K562 (cell line): ENCODE data around the gene MC3R. TPM values are rescaled to one million over a fixed set of nuclear protein-coding genes. Genes with fewer than 3 reads are reported as not detected.
A peak's percentile ranks its signal among the peaks of the same experiment; 100 is the strongest.

Experiments used
- ARID1B ChIP-seq: fragments of 450-650 bp; IDR thresholded peaks from 2 replicates; pipeline ENCODE4 v1.6.1; 2016; ENCODE audit warnings: antibody characterized with exemption, mild to moderate bottlenecking, inconsistent platforms
- CBFA2T2 ChIP-seq: fragments of 450-650 bp; conservative IDR thresholded peaks from 2 replicates; pipeline ENCODE4 v1.6.1; 2017; ENCODE audit warnings: mild to moderate bottlenecking
- CC2D1A ChIP-seq: fragments of 450-650 bp; IDR thresholded peaks from 2 replicates; pipeline ENCODE4 v1.6.1; 2017; ENCODE audit warnings: mild to moderate bottlenecking
- CTBP1 ChIP-seq: fragments of 450-650 bp; IDR thresholded peaks from 2 replicates; pipeline ENCODE4 v1.6.1; 2016; ENCODE audit warnings: borderline replicate concordance
- LCOR ChIP-seq: sonication (generic); formaldehyde crosslinking; IDR thresholded peaks from 2 replicates; pipeline ENCODE4 v1.8.0; 2022; ENCODE audit warnings: mild to moderate bottlenecking, missing genetic modification reagents
- NFYB ChIP-seq: IDR thresholded peaks from 2 replicates; pipeline ENCODE4 v1.6.1; 2011; ENCODE audit warnings: mild to moderate bottlenecking, moderate library complexity; ENCODE audit not compliant: insufficient read length; ENCODE audit errors: extremely low read depth
- NR1H2 ChIP-seq: sonication (generic); formaldehyde crosslinking; IDR thresholded peaks from 2 replicates; pipeline ENCODE4 v1.4.0; 2020; ENCODE audit warnings: mild to moderate bottlenecking, missing genetic modification reagents
- NRF1 ChIP-seq, 2 experiments: fragments of 450-650 bp; IDR thresholded peaks in 1 of 2; conservative IDR thresholded peaks in 1 of 2; 2 replicates each; pipeline ENCODE4 v1.6.1; 2014; ENCODE audit warnings: mild to moderate bottlenecking in 2 of 2
- OTX1 ChIP-seq: fragments of 450-650 bp; formaldehyde crosslinking; IDR thresholded peaks from 2 replicates; pipeline ENCODE4 v1.4.0; 2022; ENCODE audit warnings: mild to moderate bottlenecking
- SMAD1 ChIP-seq: fragments of 150-350 bp; IDR thresholded peaks from 2 replicates; pipeline ENCODE4 v1.6.1; 2014; ENCODE audit warnings: low read length, low read depth; ENCODE audit not compliant: partially characterized antibody
- STAT5A ChIP-seq: IDR thresholded peaks from 2 replicates; pipeline ENCODE4 v1.6.1; 2012; ENCODE audit warnings: low read length, inconsistent platforms, borderline replicate concordance
- ZNF121 ChIP-seq: sonication (generic); formaldehyde crosslinking; conservative IDR thresholded peaks from 2 replicates; pipeline ENCODE4 v1.8.0; 2022; ENCODE audit warnings: missing genetic modification reagents
- ZNF316 ChIP-seq: fragments of 450-650 bp; IDR thresholded peaks from 2 replicates; pipeline ENCODE4 v1.6.1; 2016
- ZNF431 ChIP-seq: sonication (generic); formaldehyde crosslinking; IDR thresholded peaks from 2 replicates; pipeline ENCODE4 v1.8.0; 2022; ENCODE audit warnings: mild to moderate bottlenecking, missing genetic modification reagents
- ZNF507 ChIP-seq: conservative IDR thresholded peaks from 2 replicates; pipeline ENCODE4 v1.6.1; 2017; ENCODE audit warnings: missing genetic modification characterization, missing compliant biosample characterization
- polyA plus RNA-seq, 8 experiments: library from polyadenylated mRNA; depleted of rRNA in 4 of 8; stranded (reverse) in 5 of 8; unstranded in 3 of 8; fragments of >200 nt; fragmentation: Nextera tagmentation in 2 of 8; fragmentation: Illumina TruSeq in 1 of 8; extraction: Ambion mirVana in 2 of 8; extraction: Trizol in 1 of 8; gene quantifications; 2 replicates each; pipeline versions ENCODE4 v1.2.1 to v1.2.3, GENCODE V29; 2011 to 2014; ENCODE audit warnings: inconsistent platforms in 1 of 8, missing spikeins in 1 of 8
- total RNA-seq, 7 experiments: library from RNA; depleted of rRNA in 6 of 7; stranded (reverse); fragments of >200 nt in 6 of 7; fragmentation: Illumina TruSeq in 2 of 7; extraction: Trizol in 2 of 7; gene quantifications; 2 replicates each; pipeline versions ENCODE4 v1.2.1 to v1.2.3, GENCODE V29; 2011 to 2021; ENCODE audit warnings: low replicate concordance in 1 of 7
- TF ChIP-seq, protein P1 (sequence below): sonication (generic); formaldehyde crosslinking; IDR thresholded peaks from 2 replicates; pipeline ENCODE4 v1.8.1; 2023; ENCODE audit warnings: missing genetic modification reagents, mild to moderate bottlenecking, borderline replicate concordance
- TF ChIP-seq, protein P2 (sequence below), 2 experiments: fragments of 450-650 bp; IDR thresholded peaks; 2 replicates each; pipeline ENCODE4 v1.6.1; 2018; ENCODE audit warnings: mild to moderate bottlenecking in 2 of 2, low read depth in 1 of 2; ENCODE audit not compliant: partially characterized antibody in 2 of 2
- TF ChIP-seq, protein P3 (sequence below), 3 experiments: IDR thresholded peaks in 2 of 3; conservative IDR thresholded peaks in 1 of 3; 2 replicates each; pipeline ENCODE4 v1.5.1; 2011 to 2012; ENCODE audit warnings: low read length in 3 of 3, mild to moderate bottlenecking in 3 of 3, control low read depth in 2 of 3, improper control_type of control experiment in 1 of 3, inconsistent platforms in 1 of 3, low read depth in 1 of 3, mixed read lengths in 1 of 3, moderate library complexity in 1 of 3; ENCODE audit not compliant: insufficient read depth in 2 of 3

MC3R gene
- total and polyA plus RNA-seq, 9 of the 15 experiments (the other 6 are each of a cell fraction or from before 2014, with no cell fraction given) = not detected

DNA sequence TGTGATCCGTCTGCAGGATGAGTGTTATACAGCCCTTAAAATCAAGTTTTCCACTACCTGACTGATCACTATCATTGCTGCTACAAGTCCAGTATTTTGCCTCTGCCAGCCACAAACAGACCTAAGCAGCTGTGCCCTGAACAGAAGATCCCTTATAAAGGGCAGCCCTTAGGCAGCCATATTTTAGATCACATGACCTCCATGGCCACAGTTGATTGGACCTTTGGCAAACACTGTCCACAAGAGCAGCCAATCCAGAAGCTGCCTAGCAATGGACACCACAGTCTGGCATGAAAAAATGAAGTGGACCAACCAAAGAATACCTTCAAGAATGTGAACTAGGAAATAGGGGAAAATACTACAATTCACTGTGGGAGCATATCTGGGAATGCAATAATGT lies 50.8 kb downstream of the MC3R start (continued):
- TF ChIP-seq ZNF431 = no peak
- no peak for TF ChIP-seq ZNF316
- TF ChIP-seq CTBP1 = no peak
- no peak for TF ChIP-seq ZNF121 (CRISPR knock-in tag)
- TF ChIP-seq SMAD1 = no peak
- TF ChIP-seq, protein P1, sequence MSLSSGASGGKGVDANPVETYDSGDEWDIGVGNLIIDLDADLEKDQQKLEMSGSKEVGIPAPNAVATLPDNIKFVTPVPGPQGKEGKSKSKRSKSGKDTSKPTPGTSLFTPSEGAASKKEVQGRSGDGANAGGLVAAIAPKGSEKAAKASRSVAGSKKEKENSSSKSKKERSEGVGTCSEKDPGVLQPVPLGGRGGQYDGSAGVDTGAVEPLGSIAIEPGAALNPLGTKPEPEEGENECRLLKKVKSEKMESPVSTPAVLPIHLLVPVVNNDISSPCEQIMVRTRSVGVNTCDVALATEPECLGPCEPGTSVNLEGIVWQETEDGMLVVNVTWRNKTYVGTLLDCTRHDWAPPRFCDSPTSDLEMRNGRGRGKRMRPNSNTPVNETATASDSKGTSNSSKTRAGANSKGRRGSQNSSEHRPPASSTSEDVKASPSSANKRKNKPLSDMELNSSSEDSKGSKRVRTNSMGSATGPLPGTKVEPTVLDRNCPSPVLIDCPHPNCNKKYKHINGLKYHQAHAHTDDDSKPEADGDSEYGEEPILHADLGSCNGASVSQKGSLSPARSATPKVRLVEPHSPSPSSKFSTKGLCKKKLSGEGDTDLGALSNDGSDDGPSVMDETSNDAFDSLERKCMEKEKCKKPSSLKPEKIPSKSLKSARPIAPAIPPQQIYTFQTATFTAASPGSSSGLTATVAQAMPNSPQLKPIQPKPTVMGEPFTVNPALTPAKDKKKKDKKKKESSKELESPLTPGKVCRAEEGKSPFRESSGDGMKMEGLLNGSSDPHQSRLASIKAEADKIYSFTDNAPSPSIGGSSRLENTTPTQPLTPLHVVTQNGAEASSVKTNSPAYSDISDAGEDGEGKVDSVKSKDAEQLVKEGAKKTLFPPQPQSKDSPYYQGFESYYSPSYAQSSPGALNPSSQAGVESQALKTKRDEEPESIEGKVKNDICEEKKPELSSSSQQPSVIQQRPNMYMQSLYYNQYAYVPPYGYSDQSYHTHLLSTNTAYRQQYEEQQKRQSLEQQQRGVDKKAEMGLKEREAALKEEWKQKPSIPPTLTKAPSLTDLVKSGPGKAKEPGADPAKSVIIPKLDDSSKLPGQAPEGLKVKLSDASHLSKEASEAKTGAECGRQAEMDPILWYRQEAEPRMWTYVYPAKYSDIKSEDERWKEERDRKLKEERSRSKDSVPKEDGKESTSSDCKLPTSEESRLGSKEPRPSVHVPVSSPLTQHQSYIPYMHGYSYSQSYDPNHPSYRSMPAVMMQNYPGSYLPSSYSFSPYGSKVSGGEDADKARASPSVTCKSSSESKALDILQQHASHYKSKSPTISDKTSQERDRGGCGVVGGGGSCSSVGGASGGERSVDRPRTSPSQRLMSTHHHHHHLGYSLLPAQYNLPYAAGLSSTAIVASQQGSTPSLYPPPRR = no peak
- TF ChIP-seq NFYB = peak; percentile 7
- TF ChIP-seq, protein P2, sequence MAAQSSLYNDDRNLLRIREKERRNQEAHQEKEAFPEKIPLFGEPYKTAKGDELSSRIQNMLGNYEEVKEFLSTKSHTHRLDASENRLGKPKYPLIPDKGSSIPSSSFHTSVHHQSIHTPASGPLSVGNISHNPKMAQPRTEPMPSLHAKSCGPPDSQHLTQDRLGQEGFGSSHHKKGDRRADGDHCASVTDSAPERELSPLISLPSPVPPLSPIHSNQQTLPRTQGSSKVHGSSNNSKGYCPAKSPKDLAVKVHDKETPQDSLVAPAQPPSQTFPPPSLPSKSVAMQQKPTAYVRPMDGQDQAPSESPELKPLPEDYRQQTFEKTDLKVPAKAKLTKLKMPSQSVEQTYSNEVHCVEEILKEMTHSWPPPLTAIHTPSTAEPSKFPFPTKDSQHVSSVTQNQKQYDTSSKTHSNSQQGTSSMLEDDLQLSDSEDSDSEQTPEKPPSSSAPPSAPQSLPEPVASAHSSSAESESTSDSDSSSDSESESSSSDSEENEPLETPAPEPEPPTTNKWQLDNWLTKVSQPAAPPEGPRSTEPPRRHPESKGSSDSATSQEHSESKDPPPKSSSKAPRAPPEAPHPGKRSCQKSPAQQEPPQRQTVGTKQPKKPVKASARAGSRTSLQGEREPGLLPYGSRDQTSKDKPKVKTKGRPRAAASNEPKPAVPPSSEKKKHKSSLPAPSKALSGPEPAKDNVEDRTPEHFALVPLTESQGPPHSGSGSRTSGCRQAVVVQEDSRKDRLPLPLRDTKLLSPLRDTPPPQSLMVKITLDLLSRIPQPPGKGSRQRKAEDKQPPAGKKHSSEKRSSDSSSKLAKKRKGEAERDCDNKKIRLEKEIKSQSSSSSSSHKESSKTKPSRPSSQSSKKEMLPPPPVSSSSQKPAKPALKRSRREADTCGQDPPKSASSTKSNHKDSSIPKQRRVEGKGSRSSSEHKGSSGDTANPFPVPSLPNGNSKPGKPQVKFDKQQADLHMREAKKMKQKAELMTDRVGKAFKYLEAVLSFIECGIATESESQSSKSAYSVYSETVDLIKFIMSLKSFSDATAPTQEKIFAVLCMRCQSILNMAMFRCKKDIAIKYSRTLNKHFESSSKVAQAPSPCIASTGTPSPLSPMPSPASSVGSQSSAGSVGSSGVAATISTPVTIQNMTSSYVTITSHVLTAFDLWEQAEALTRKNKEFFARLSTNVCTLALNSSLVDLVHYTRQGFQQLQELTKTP (IDR thresholded peaks at IDR 0.05; ENCODE audit: low read depth in 1 of 2, partially characterized antibody in 2 of 2) = no peak
- TF ChIP-seq NR1H2 (CRISPR knock-in tag) = no peak
- no peak for TF ChIP-seq OTX1 (CRISPR knock-in tag)
- no peak for TF ChIP-seq CC2D1A
- no peak for TF ChIP-seq LCOR (CRISPR knock-in tag)
- TF ChIP-seq, protein P3, sequence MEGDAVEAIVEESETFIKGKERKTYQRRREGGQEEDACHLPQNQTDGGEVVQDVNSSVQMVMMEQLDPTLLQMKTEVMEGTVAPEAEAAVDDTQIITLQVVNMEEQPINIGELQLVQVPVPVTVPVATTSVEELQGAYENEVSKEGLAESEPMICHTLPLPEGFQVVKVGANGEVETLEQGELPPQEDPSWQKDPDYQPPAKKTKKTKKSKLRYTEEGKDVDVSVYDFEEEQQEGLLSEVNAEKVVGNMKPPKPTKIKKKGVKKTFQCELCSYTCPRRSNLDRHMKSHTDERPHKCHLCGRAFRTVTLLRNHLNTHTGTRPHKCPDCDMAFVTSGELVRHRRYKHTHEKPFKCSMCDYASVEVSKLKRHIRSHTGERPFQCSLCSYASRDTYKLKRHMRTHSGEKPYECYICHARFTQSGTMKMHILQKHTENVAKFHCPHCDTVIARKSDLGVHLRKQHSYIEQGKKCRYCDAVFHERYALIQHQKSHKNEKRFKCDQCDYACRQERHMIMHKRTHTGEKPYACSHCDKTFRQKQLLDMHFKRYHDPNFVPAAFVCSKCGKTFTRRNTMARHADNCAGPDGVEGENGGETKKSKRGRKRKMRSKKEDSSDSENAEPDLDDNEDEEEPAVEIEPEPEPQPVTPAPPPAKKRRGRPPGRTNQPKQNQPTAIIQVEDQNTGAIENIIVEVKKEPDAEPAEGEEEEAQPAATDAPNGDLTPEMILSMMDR (IDR thresholded peaks at IDR 0.05 in 2 of 3, conservative IDR thresholded peaks at IDR 0.05 in 1 of 3; ENCODE audit: insufficient read depth in 2 of 3, low read depth in 1 of 3, low read length in 3 of 3) = no peak
- TF ChIP-seq STAT5A = no peak
- TF ChIP-seq CBFA2T2 = no peak
- TF ChIP-seq ZNF507 = no peak
- TF ChIP-seq NRF1 (conservative IDR thresholded peaks at IDR 0.05 in 1 of 2, IDR thresholded peaks at IDR 0.05 in 1 of 2) = no peak
- no peak for TF ChIP-seq ARID1B
